Nephron (organoid): ENCODE data around the gene DAGLA.

ENCODE experiments used
- H3K27ac Mint-ChIP-seq, 3 experiments: 2 replicates each; pipeline ENCODE4 v1.8.0; 2020; ENCODE audit warnings: mixed read lengths in 3 of 3, mild to moderate bottlenecking in 2 of 3, moderate library complexity in 1 of 3
- H3K27me3 Mint-ChIP-seq: 2 replicates; pipeline ENCODE4 v1.8.0; 2021; ENCODE audit warnings: low read depth, mild to moderate bottlenecking, moderate library complexity, mixed read lengths
- H3K36me3 Mint-ChIP-seq: 2 replicates; pipeline ENCODE4 v1.8.0; 2020; ENCODE audit warnings: low read depth, mixed read lengths
- H3K4me1 Mint-ChIP-seq: 2 replicates; pipeline ENCODE4 v1.8.0; 2020; ENCODE audit warnings: mixed read lengths
- H3K4me3 Mint-ChIP-seq, 3 experiments: 2 replicates each; pipeline ENCODE4 v1.8.0; 2020; ENCODE audit warnings: mild to moderate bottlenecking in 3 of 3, mixed read lengths in 3 of 3, moderate library complexity in 2 of 3
- H3K9me3 Mint-ChIP-seq: 2 replicates; pipeline ENCODE4 v1.8.0; 2020; ENCODE audit warnings: mixed read lengths
- TF ChIP-seq, protein P1 (sequence below), 3 experiments: fragments of 200-600 bp; sonication (generic); IDR thresholded peaks; one replicate each; pipeline ENCODE4 v1.5.0; 2021; ENCODE audit warnings: antibody characterized with exemption in 3 of 3; ENCODE audit not compliant: unreplicated experiment in 3 of 3

DAGLA gene

GRCh38 chr11:61785837-61786402 is 105.7 kb downstream of the DAGLA start:
- Mint-ChIP-seq H3K4me3 (no peak overlapping the region), H3K9me3 (no peaks in the 10 kb centered on the region), H3K36me3 (peaks cover 40% of the 10 kb centered on the region), H3K4me1 (no peaks in the 10 kb centered on the region), H3K27me3 (no peaks in the 10 kb centered on the region), H3K27ac (no peak overlapping the region)
- TF ChIP-seq, protein P1, sequence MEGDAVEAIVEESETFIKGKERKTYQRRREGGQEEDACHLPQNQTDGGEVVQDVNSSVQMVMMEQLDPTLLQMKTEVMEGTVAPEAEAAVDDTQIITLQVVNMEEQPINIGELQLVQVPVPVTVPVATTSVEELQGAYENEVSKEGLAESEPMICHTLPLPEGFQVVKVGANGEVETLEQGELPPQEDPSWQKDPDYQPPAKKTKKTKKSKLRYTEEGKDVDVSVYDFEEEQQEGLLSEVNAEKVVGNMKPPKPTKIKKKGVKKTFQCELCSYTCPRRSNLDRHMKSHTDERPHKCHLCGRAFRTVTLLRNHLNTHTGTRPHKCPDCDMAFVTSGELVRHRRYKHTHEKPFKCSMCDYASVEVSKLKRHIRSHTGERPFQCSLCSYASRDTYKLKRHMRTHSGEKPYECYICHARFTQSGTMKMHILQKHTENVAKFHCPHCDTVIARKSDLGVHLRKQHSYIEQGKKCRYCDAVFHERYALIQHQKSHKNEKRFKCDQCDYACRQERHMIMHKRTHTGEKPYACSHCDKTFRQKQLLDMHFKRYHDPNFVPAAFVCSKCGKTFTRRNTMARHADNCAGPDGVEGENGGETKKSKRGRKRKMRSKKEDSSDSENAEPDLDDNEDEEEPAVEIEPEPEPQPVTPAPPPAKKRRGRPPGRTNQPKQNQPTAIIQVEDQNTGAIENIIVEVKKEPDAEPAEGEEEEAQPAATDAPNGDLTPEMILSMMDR (IDR thresholded peaks at IDR 0.05; ENCODE audit: unreplicated experiment in 3 of 3), result no peak

- TF ChIP-seq, protein P1 (IDR thresholded peaks at IDR 0.05; ENCODE audit: unreplicated experiment in 3 of 3), result peak; percentile 44 to 52 (median 50)
- H3K36me3 Mint-ChIP-seq, result peaks cover 37% of the 10 kb centered on the region
- no peaks in the 10 kb centered on the region for H3K27me3 Mint-ChIP-seq
- no peaks in the 10 kb centered on the region for H3K9me3 Mint-ChIP-seq
- peaks cover 8% of the 10 kb centered on the region for H3K4me1 Mint-ChIP-seq
- no peak overlapping the region for H3K4me3 Mint-ChIP-seq
- H3K27ac Mint-ChIP-seq, result no peak overlapping the region
Measured at GRCh38 chr11:61787928-61788491, 107.8 kb downstream of the DAGLA start.

- Mint-ChIP-seq H3K4me1 (peaks cover 15% of the 10 kb centered on the region), H3K27ac (peak overlapping the region; percentile 97 to 99 (median 99)), H3K27me3 (no peaks in the 10 kb centered on the region), H3K9me3 (no peaks in the 10 kb centered on the region), H3K36me3 (peaks cover 23% of the 10 kb centered on the region), H3K4me3 (peak overlapping the region; percentile 92 to 96 (median 94))
- TF ChIP-seq, protein P1 (IDR thresholded peaks at IDR 0.05; ENCODE audit: unreplicated experiment in 3 of 3), result peak in 1 of 3 experiments; percentile 16
Measured at GRCh38 chr11:61791737-61792309, 111.6 kb downstream of the DAGLA start.

- TF ChIP-seq, protein P1 (IDR thresholded peaks at IDR 0.05; ENCODE audit: unreplicated experiment in 3 of 3), result no peak
- peak within 1 kb of the TSS; percentile 97 to 99 (median 99) for H3K27ac Mint-ChIP-seq
- peak within 1 kb of the TSS; percentile 92 to 96 (median 94) for H3K4me3 Mint-ChIP-seq
- H3K4me1 Mint-ChIP-seq, result peaks cover 21% of the 10 kb centered on the region
- no peaks in the 10 kb centered on the region for H3K9me3 Mint-ChIP-seq
- no peaks in the 10 kb centered on the region for H3K27me3 Mint-ChIP-seq
- H3K36me3 Mint-ChIP-seq, result peaks cover 22% of the 10 kb centered on the region
Measured at GRCh38 chr11:61792310-61793082, 112.3 kb downstream of the DAGLA start, which contains the start of the genes FEN1 and TMEM258. Gene FEN1 (plus strand): TSS chr11:61792911. CDS start chr11:61795362, 2,451 bp downstream. Gene TMEM258 (minus strand): TSS chr11:61792599. CDS start chr11:61792558, 41 bp downstream.

DNA sequence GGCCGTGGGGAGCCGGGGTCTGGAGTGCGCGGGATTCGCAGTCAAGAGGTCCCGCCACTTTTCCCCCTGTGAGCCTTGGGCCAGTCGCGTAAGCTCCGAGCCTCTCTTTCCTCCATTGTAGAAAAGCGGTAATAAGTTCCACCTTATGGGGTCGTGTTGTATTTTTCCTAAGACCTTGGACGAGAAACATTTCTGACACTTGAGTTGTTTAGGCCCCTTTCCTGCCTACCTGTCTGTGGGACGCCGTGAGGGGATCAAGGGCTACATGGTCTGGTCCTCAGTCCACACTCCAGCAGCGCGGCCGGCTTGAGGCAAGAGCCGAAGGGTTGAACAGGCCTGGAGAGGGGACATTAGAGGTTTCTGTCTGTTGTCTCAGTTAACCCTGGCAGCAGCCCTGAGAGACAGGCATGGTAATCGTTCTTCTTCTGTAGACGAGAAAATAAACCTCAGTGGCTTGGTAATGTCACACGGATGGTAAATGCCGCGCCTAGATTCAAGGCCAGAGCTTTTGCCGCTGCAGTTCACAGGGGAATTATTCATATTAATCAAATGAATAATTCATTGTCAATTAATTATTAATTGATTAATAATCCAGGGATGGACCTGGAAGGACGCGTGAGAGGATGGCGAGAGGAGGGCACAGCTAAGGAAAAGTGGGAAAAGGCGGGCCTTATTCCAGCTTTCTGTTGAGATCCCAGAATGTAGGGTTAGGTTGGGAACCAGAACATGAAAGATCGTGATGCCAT is 113.1 kb downstream of the DAGLA start:
- TF ChIP-seq, protein P1 (IDR thresholded peaks at IDR 0.05; ENCODE audit: unreplicated experiment in 3 of 3), result no peak
- Mint-ChIP-seq H3K27me3 (no peaks in the 10 kb centered on the region), H3K27ac (peak overlapping the region; percentile 92 to 99 (median 97)), H3K9me3 (no peaks in the 10 kb centered on the region), H3K4me1 (peaks cover 21% of the 10 kb centered on the region), H3K4me3 (peak overlapping the region; percentile 92 to 96 (median 94)), H3K36me3 (peaks cover 22% of the 10 kb centered on the region)
